Fibroblast of lung (primary cell): ENCODE measurements around the gene EML1. TPM values are rescaled to one million over a fixed set of nuclear protein-coding genes. Genes with fewer than 3 reads are reported as not detected.

Experiments
- DNase-seq, 2 donors: peaks; one replicate each; pipeline versions ENCODE4 v3.0.0 to v3.0.0-alpha.2; 2010; ENCODE audit warnings: low read depth in 2 of 2
- H2AFZ ChIP-seq: 2 replicates; pipeline ENCODE4 v1.5.1; 2012; ENCODE audit warnings: low read length, control low read depth, inconsistent platforms
- H3K27ac ChIP-seq: 2 replicates; pipeline ENCODE4 v1.5.1; 2011; ENCODE audit warnings: low read length, control low read depth; ENCODE audit not compliant: insufficient read depth
- H3K27me3 ChIP-seq: 2 replicates; pipeline ENCODE4 v1.5.1; 2011; ENCODE audit warnings: mild to moderate bottlenecking, low read length; ENCODE audit not compliant: control insufficient read depth, insufficient read depth
- H3K36me3 ChIP-seq: 2 replicates; pipeline ENCODE4 v1.5.1; 2011; ENCODE audit warnings: low read length; ENCODE audit not compliant: control insufficient read depth, insufficient read depth
- H3K4me1 ChIP-seq: 2 replicates; pipeline ENCODE4 v1.5.1; 2011; ENCODE audit warnings: low read length; ENCODE audit not compliant: control insufficient read depth, insufficient read depth; ENCODE audit errors: extremely low read depth
- H3K4me2 ChIP-seq: 2 replicates; pipeline ENCODE4 v1.5.1; 2011; ENCODE audit warnings: low read length, control low read depth; ENCODE audit not compliant: insufficient read depth; ENCODE audit errors: extremely low read depth
- H3K4me3 ChIP-seq, 4 experiments: fragments of 200-600 bp in 1 of 4; sonication (generic) in 1 of 4; replicated peaks in 1 of 4; 2 replicates each; pipeline ENCODE4 v1.5.1; 2011 to 2016; ENCODE audit warnings: low read length in 4 of 4, low read depth in 3 of 4, mild to moderate bottlenecking in 3 of 4, control low read depth in 2 of 4, inconsistent platforms in 1 of 4, mixed read lengths in 1 of 4; ENCODE audit not compliant: insufficient read depth in 1 of 4; ENCODE audit errors: control extremely low read depth in 1 of 4
- H3K79me2 ChIP-seq: 2 replicates; pipeline ENCODE4 v1.5.1; 2012; ENCODE audit warnings: mild to moderate bottlenecking, low read length, inconsistent platforms; ENCODE audit not compliant: control insufficient read depth, insufficient read depth
- H3K9ac ChIP-seq: 2 replicates; pipeline ENCODE4 v1.5.1; 2011; ENCODE audit warnings: mild to moderate bottlenecking, low read length, control low read depth; ENCODE audit not compliant: insufficient read depth
- H3K9me3 ChIP-seq: 2 replicates; pipeline ENCODE4 v1.5.1; 2012; ENCODE audit warnings: low read depth, low read length; ENCODE audit not compliant: control insufficient read depth, insufficient read depth
- H4K20me1 ChIP-seq: 2 replicates; pipeline ENCODE4 v1.5.1; 2011; ENCODE audit warnings: low read length; ENCODE audit not compliant: control insufficient read depth, insufficient read depth; ENCODE audit errors: extremely low read depth
- CTCF ChIP-seq, 2 donors: IDR thresholded peaks in 1 of 2; conservative IDR thresholded peaks in 1 of 2; 1 replicate in 1 of 2; 2 replicates in 1 of 2; pipeline ENCODE4 v1.5.1; 2011 to 2012; ENCODE audit warnings: low read length in 2 of 2, control low read depth in 1 of 2, inconsistent platforms in 1 of 2, low read depth in 1 of 2, mild to moderate bottlenecking in 1 of 2
- EZH2 ChIP-seq: IDR thresholded peaks from 2 replicates; pipeline ENCODE4 v1.5.1; 2012; ENCODE audit warnings: low read length, control low read depth, mild to moderate bottlenecking; ENCODE audit errors: missing control alignments
- polyA plus RNA-seq, 2 donors: library from polyadenylated mRNA; depleted of rRNA in 1 of 2; stranded (reverse) in 1 of 2; unstranded in 1 of 2; fragments of >200 nt; gene quantifications; 2 replicates each; pipeline ENCODE4 v1.2.1, GENCODE V29; 2011 to 2012; ENCODE audit warnings: missing spikeins in 1 of 2
- total RNA-seq: library from RNA; depleted of rRNA; stranded (reverse); fragments of >200 nt; gene quantifications from 2 replicates; pipeline ENCODE4 v1.2.1, GENCODE V29; 2014

The EML1 gene
- total and polyA plus RNA-seq, 2 donors (not counting 1 experiment from before 2014, with no cell fraction given), result 22.4 to 74.5 TPM

DNA sequence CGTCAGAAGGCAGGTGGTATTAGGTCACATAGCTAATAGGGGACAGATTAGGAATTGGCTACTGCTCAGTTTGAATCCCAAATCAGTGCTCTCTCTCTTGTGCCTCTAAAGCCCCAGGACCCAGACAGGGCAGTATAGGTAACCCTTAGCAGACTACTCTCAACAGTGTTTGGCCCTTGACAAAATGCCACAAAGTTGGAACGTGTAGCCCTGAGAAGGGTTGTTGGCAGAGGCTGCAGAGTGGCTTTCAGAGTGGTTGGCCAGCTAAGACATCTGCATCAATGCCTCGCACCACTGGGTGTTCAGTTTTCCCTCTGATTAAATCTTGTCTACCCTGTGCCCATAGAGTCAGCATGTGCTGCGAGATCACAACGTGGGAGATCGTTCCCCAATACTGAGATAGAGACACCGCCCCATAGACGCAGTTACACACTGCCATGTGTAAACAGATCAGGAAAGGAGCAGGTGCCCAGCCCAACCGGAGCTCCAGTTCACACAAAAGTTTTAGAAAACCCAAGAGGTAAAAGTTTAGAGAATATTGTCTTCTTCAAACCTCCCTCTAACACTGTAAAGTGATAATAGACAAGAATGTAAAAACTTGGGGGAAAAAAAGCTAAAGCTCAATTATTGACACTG is 48.3 kb downstream of the EML1 start:
- H3K4me1 ChIP-seq, result no peaks in the 10 kb centered on the region
- H3K27me3 ChIP-seq, result no peaks in the 10 kb centered on the region
- H3K9me3 ChIP-seq, result no peaks in the 10 kb centered on the region
- H3K36me3 ChIP-seq, result no peaks in the 10 kb centered on the region
- no peak for DNase-seq
- no peak overlapping the region for H3K4me3 ChIP-seq
- no peaks in the 10 kb centered on the region for H3K79me2 ChIP-seq
- no peak overlapping the region for H2AFZ ChIP-seq
- TF ChIP-seq EZH2 (no peak), CTCF (conservative IDR thresholded peaks at IDR 0.05 in 1 of 2, IDR thresholded peaks at IDR 0.05 in 1 of 2; ENCODE audit: low read depth in 1 of 2, low read length in 2 of 2) (no peak)
- no peak overlapping the region for H3K9ac ChIP-seq
- H3K27ac ChIP-seq, result no peak overlapping the region
- H3K4me2 ChIP-seq, result no peak overlapping the region
- no peaks in the 10 kb centered on the region for H4K20me1 ChIP-seq

GRCh38 chr14:99842141-99842540 is 48.9 kb downstream of the EML1 start:
- Histone ChIP-seq H3K9me3 (no peaks in the 10 kb centered on the region), H3K4me1 (no peaks in the 10 kb centered on the region), H4K20me1 (no peaks in the 10 kb centered on the region)

GRCh38 chr14:99846808-99847207 is 53.6 kb downstream of the EML1 start:
- no peaks in the 10 kb centered on the region for H3K36me3 ChIP-seq
- no peak overlapping the region for H2AFZ ChIP-seq
- no peak overlapping the region for H3K27ac ChIP-seq
- H3K9me3 ChIP-seq, result no peaks in the 10 kb centered on the region
- no peaks in the 10 kb centered on the region for H4K20me1 ChIP-seq
- H3K4me1 ChIP-seq, result no peaks in the 10 kb centered on the region
- H3K4me2 ChIP-seq, result no peak overlapping the region
- H3K4me3 ChIP-seq, result no peak overlapping the region
- no peaks in the 10 kb centered on the region for H3K79me2 ChIP-seq
- TF ChIP-seq CTCF (conservative IDR thresholded peaks at IDR 0.05 in 1 of 2, IDR thresholded peaks at IDR 0.05 in 1 of 2; ENCODE audit: low read depth in 1 of 2, low read length in 2 of 2) (no peak), EZH2 (no peak)
- H3K9ac ChIP-seq, result no peak overlapping the region
- H3K27me3 ChIP-seq, result no peaks in the 10 kb centered on the region
- DNase-seq, result no peak

More at GRCh38 chr14:99842141-99842540, 48.9 kb downstream of the EML1 start:
- Histone ChIP-seq H3K27me3 (no peaks in the 10 kb centered on the region), H3K79me2 (no peaks in the 10 kb centered on the region), H2AFZ (no peak overlapping the region), H3K36me3 (no peaks in the 10 kb centered on the region), H3K9ac (no peak overlapping the region), H3K4me2 (no peak overlapping the region), H3K4me3 (no peak overlapping the region), H3K27ac (no peak overlapping the region)
- TF ChIP-seq CTCF (conservative IDR thresholded peaks at IDR 0.05 in 1 of 2, IDR thresholded peaks at IDR 0.05 in 1 of 2; ENCODE audit: low read depth in 1 of 2, low read length in 2 of 2) (no peak), EZH2 (no peak)
- DNase-seq, result no peak
